HCT116 (cell line): ENCODE measurements around the gene TMEM109. TPM values are rescaled to one million over a fixed set of nuclear protein-coding genes. Genes with fewer than 3 reads are reported as not detected.

ENCODE experiments used
- ATAC-seq: fragments of 200-7000 bp; cut with Tn5 transposase; 2 replicates; pipeline ENCODE4 v1.9.1; 2020; ENCODE audit warnings: mild to moderate bottlenecking, moderate library complexity
- BruUV-seq: library from RNA; stranded (reverse); fragments of 400-500 nt; replicated peaks from 2 replicates; lab custom pipeline; 2021; lab: Mats Ljungman, UMichigan
- CTCF ChIA-PET: fragments of 300-600 bp; sonication (Branson Sonifier 250); formaldehyde crosslinking; loops from one replicate; lab custom pipeline; 2021; ENCODE audit warnings: antibody characterized with exemption; lab: Charles Lee
- POLR2A ChIA-PET: fragments of 300-600, 350-600 bp; sonication (Branson Sonifier 250); formaldehyde crosslinking; loops from one replicate; lab custom pipeline; 2021; ENCODE audit warnings: antibody characterized with exemption; lab: Charles Lee
- RAD21 ChIA-PET, 2 experiments: fragments of 300-600 bp; sonication (Branson Sonifier 250); formaldehyde crosslinking; loops; one replicate each; lab custom pipeline; 2023; ENCODE audit warnings: low total read pairs in 2 of 2; ENCODE audit not compliant: uncharacterized antibody in 2 of 2, unreplicated experiment in 2 of 2, low non-redundant PET in 1 of 2; lab: Charles Lee
- DNase-seq: peaks from one replicate; pipeline ENCODE4 v3.0.0-alpha.2; 2010; ENCODE audit warnings: low read depth, low spot score
- H2AFZ ChIP-seq: fragments of 200-600 bp; shearing (Covaris generic), sonication (generic); 2 replicates; pipeline ENCODE4 v1.6.1; 2017; ENCODE audit warnings: low read depth, mixed run types, mixed read lengths, antibody characterized with exemption, low read length; ENCODE audit not compliant: poor library complexity, severe bottlenecking
- H3K27ac ChIP-seq: 2 replicates; pipeline ENCODE4 v1.5.1; 2012; ENCODE audit warnings: low read depth, low read length
- H3K27me3 ChIP-seq: fragments of 200-600 bp; sonication (generic); 2 replicates; pipeline ENCODE4 v1.6.1; 2016; ENCODE audit warnings: mixed run types, low read length, mixed read lengths; ENCODE audit not compliant: insufficient read depth
- H3K36me3 ChIP-seq, 2 experiments: fragments of 200-500 bp in 1 of 2; fragments of 200-600 bp in 1 of 2; sonication (Bioruptor generic) in 1 of 2; sonication (generic) in 1 of 2; 2 replicates each; pipeline versions ENCODE4 v1.5.1 to v1.6.1; 2014 to 2016; ENCODE audit warnings: low read length in 2 of 2, inconsistent platforms in 1 of 2, mixed read lengths in 1 of 2, mixed run types in 1 of 2; ENCODE audit not compliant: insufficient read depth in 2 of 2, control insufficient read depth in 1 of 2
- H3K4me1 ChIP-seq, 2 experiments: fragments of 200-600 bp in 1 of 2; sonication (generic) in 1 of 2; 2 replicates each; pipeline versions ENCODE4 v1.5.1 to v1.6.1; 2012 to 2017; ENCODE audit warnings: low read length in 2 of 2, inconsistent platforms in 1 of 2, mild to moderate bottlenecking in 1 of 2, mixed read lengths in 1 of 2, mixed run types in 1 of 2, moderate library complexity in 1 of 2; ENCODE audit not compliant: insufficient read depth in 2 of 2, control insufficient read depth in 1 of 2
- H3K4me2 ChIP-seq: fragments of 200-600 bp; sonication (generic); 2 replicates; pipeline ENCODE4 v1.6.1; 2017; ENCODE audit warnings: mixed run types, low read length, mixed read lengths
- H3K4me3 ChIP-seq, 2 experiments: fragments of 200-600 bp in 1 of 2; sonication (generic) in 1 of 2; replicated peaks in 1 of 2; 2 replicates each; pipeline ENCODE4 v1.5.1; 2011 to 2016; ENCODE audit warnings: low read length in 2 of 2, control low read depth in 1 of 2, low read depth in 1 of 2, mild to moderate bottlenecking in 1 of 2, mixed read lengths in 1 of 2, mixed run types in 1 of 2
- H3K79me2 ChIP-seq: fragments of 200-600 bp; sonication (generic); 2 replicates; pipeline ENCODE4 v1.6.1; 2017; ENCODE audit warnings: mild to moderate bottlenecking, mixed run types, low read length, moderate library complexity, mixed read lengths; ENCODE audit not compliant: insufficient read depth
- H3K9ac ChIP-seq: fragments of 200-600 bp; sonication (generic); 2 replicates; pipeline ENCODE4 v1.6.1; 2016; ENCODE audit warnings: low read length, mixed read lengths
- H3K9me2 ChIP-seq: fragments of 200-600 bp; sonication (generic), shearing (Covaris generic); 2 replicates; pipeline ENCODE4 v1.6.1; 2017; ENCODE audit warnings: mixed run types, mild to moderate bottlenecking, moderate library complexity; ENCODE audit not compliant: insufficient read depth
- H3K9me3 ChIP-seq, 2 experiments: fragments of 200-500 bp in 1 of 2; fragments of 200-600 bp in 1 of 2; sonication (Bioruptor generic) in 1 of 2; sonication (generic) in 1 of 2; 2 replicates each; pipeline ENCODE4 v1.6.1; 2014 to 2017; ENCODE audit warnings: low read length in 2 of 2, mixed read lengths in 2 of 2, inconsistent platforms in 1 of 2, low read depth in 1 of 2, mild to moderate bottlenecking in 1 of 2, mixed run types in 1 of 2, moderate library complexity in 1 of 2; ENCODE audit not compliant: control insufficient read depth in 1 of 2, insufficient read depth in 1 of 2
- H4K20me1 ChIP-seq: fragments of 200-600 bp; sonication (generic), shearing (Covaris generic); 2 replicates; pipeline ENCODE4 v1.6.1; 2017; ENCODE audit warnings: mixed run types, mild to moderate bottlenecking, moderate library complexity; ENCODE audit not compliant: insufficient read depth
- EGR1 ChIP-seq: IDR thresholded peaks from 2 replicates; pipeline ENCODE4 v1.6.1; 2012; ENCODE audit warnings: low read depth
- ELF1 ChIP-seq: IDR thresholded peaks from 2 replicates; pipeline ENCODE4 v1.6.1; 2012; ENCODE audit warnings: low read depth, borderline replicate concordance
- FOSL1 ChIP-seq: IDR thresholded peaks from 2 replicates; pipeline ENCODE4 v1.6.1; 2012; ENCODE audit warnings: low read depth
- SIN3A ChIP-seq: IDR thresholded peaks from 2 replicates; pipeline ENCODE4 v1.6.1; 2012; ENCODE audit warnings: low read depth
- SP1 ChIP-seq: IDR thresholded peaks from 2 replicates; pipeline ENCODE4 v1.6.1; 2012; ENCODE audit warnings: low read depth
- TCF7L2 ChIP-seq: IDR thresholded peaks from 2 replicates; pipeline ENCODE4 v1.7.0; 2011; ENCODE audit warnings: borderline replicate concordance, inconsistent platforms; ENCODE audit not compliant: insufficient read depth, insufficient read length; ENCODE audit errors: extremely low read depth
- intact Hi-C: fragments of 100-400 bp; cut with micrococcal nuclease; formaldehyde crosslinking; loops from 2 replicates; pipeline ENCODE4 v1.10.0; 2022
- total RNA-seq: library from RNA; stranded (reverse); gene quantifications from one replicate; pipeline ENCODE4 v1.2.1, GENCODE V29; 2021; ENCODE audit not compliant: unreplicated experiment
- TF ChIP-seq, protein P1 (sequence below): IDR thresholded peaks from 2 replicates; pipeline ENCODE4 v1.6.1; 2012

The TMEM109 gene
- total RNA-seq, 1 experiment from 2014 or later = 44.4 TPM

DNA sequence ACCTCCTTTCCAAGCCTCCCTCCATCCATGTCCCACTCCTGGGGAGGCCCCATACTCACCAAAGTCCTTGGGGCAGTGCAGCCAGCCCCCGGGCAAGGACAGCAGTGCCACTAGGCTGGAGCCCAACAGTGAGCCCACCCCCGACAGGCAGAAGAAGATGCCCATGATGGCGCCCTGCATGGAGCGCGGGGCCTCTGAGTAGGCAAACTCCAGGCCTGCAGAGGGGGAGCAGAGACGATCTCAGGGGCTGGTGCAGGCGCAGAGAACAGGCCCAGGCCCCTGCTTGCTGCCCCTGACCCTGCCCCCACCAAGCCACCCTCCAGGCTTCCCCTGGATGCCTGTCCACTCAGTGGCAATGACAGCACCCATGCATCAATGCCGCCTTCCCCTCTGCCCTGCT, 23.9 kb downstream of the TMEM109 start:
- no peak overlapping the region for H3K27ac ChIP-seq
- H3K27me3 ChIP-seq = 0 out of 2 replicates have a peak, but pooled peaks cover 11% of the 10 kb centered on the region
- no peak overlapping the region for H2AFZ ChIP-seq
- H3K4me2 ChIP-seq = no peak overlapping the region
- H3K4me3 ChIP-seq = no peak overlapping the region
- H3K36me3 ChIP-seq = no peaks in the 10 kb centered on the region; a peak in 2 of 4 replicates
- no peaks in the 10 kb centered on the region for H4K20me1 ChIP-seq
- H3K9ac ChIP-seq = no peak overlapping the region
- no peak for TF ChIP-seq ELF1
- no peak for TF ChIP-seq TCF7L2
- no peak for TF ChIP-seq SIN3A
- no peaks in the 10 kb centered on the region for H3K9me2 ChIP-seq
- no peaks in the 10 kb centered on the region for H3K79me2 ChIP-seq
- no peak for DNase-seq
- no TSS peak for BruUV-seq
- ChIA-PET RAD21 (no interaction called here), CTCF (no interaction called here), POLR2A (no interaction called here)
- intact Hi-C loops = no loop called here
- ATAC-seq = no peak
- H3K4me1 ChIP-seq = no peaks in the 10 kb centered on the region
- H3K9me3 ChIP-seq = no peaks in the 10 kb centered on the region

DNA sequence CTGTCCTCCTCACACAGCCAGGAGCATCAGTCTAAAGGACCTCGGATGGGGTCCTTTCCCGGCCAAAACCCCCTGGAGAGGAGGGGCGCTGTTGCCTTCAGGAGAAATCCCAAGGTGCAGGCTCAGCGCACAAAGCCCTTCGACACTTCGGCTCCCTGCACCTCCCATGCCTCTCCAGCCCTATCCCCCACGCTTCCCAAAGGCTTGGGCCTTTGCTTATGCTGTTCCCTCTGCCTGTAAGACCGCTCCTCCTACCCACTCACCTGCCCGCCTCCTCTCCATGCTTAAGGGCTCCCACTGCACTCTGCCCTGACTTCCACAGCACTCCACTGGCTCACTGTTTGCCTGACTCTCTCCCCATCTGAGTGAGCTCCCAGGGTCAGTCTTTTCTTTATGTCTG, 24.5 kb downstream of the TMEM109 start:
- POLR2A ChIA-PET = no interaction called here
- H3K4me1 ChIP-seq = no peaks in the 10 kb centered on the region
- TF ChIP-seq FOSL1 = no peak
- TF ChIP-seq, protein P1, sequence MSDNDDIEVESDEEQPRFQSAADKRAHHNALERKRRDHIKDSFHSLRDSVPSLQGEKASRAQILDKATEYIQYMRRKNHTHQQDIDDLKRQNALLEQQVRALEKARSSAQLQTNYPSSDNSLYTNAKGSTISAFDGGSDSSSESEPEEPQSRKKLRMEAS = no peak
- TF ChIP-seq SP1 = no peak
- no peak for TF ChIP-seq EGR1
- TF ChIP-seq, all 23 proteins: peak for 0
- H3K4me3 ChIP-seq = no peak overlapping the region
- ChIA-PET RAD21 (no interaction called here), CTCF (no interaction called here)
- H3K79me2 ChIP-seq = no peaks in the 10 kb centered on the region
- ATAC-seq (no peak), DNase-seq (no peak)
- 0 out of 2 replicates have a peak, but pooled peaks cover 11% of the 10 kb centered on the region for H3K27me3 ChIP-seq
- no peaks in the 10 kb centered on the region for H4K20me1 ChIP-seq
- H3K9me3 ChIP-seq = no peaks in the 10 kb centered on the region
- no peaks in the 10 kb centered on the region; a peak in 2 of 4 replicates for H3K36me3 ChIP-seq
- no TSS peak for BruUV-seq
- no peak overlapping the region for H3K9ac ChIP-seq
- no peaks in the 10 kb centered on the region for H3K9me2 ChIP-seq
- no peak overlapping the region for H2AFZ ChIP-seq
- H3K27ac ChIP-seq = no peak overlapping the region
- intact Hi-C loops = no loop called here
- no peak overlapping the region for H3K4me2 ChIP-seq
